ENCODE results near the gene PLCB1.
"Not testable (repeated sequence)": the region's sequence is repeated elsewhere in the genome, so short reads cannot be mapped to it uniquely, and the experiment has no call there.

Gene PLCB1

DNA sequence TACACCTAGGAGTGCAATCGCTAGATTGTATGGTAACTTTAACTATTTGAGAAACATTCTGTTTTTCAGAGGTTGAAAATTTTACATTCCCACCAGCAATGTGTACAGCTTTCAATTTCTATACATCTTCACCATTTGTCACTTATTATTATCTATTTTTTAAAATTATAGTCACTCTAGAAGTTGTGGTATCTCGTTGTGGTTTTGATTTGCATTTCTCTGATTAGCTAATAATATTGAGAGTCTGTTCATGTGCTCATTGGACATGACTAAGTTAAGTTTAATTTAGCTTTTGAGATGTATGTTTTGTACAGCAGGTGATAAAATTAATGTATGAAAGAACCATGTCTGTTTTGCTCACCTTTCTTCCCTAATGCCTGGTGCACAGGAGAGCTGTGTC, 34.8 kb upstream of the PLCB1 start:
- no peak overlapping the region for H3K4me3 ChIP-seq (ENCODE audit: low read depth, low read length)
- in situ Hi-C loops (cut with HindIII; ENCODE audit: low sequenced_read_pairs): no loop called here
- no peak for DNase-seq (ENCODE audit: low read depth, low spot score)
- TF ChIP-seq, protein P1, sequence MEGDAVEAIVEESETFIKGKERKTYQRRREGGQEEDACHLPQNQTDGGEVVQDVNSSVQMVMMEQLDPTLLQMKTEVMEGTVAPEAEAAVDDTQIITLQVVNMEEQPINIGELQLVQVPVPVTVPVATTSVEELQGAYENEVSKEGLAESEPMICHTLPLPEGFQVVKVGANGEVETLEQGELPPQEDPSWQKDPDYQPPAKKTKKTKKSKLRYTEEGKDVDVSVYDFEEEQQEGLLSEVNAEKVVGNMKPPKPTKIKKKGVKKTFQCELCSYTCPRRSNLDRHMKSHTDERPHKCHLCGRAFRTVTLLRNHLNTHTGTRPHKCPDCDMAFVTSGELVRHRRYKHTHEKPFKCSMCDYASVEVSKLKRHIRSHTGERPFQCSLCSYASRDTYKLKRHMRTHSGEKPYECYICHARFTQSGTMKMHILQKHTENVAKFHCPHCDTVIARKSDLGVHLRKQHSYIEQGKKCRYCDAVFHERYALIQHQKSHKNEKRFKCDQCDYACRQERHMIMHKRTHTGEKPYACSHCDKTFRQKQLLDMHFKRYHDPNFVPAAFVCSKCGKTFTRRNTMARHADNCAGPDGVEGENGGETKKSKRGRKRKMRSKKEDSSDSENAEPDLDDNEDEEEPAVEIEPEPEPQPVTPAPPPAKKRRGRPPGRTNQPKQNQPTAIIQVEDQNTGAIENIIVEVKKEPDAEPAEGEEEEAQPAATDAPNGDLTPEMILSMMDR (IDR thresholded peaks at IDR 0.05; ENCODE audit: low read depth, low read length): no peak

GRCh38 chr20:8104252-8104651, 27.8 kb upstream of the PLCB1 start:
- in situ Hi-C loops (cut with HindIII; ENCODE audit: low sequenced_read_pairs): no loop called here
- no peak overlapping the region for H3K4me3 ChIP-seq (ENCODE audit: low read depth, low read length)
- no peak for DNase-seq (ENCODE audit: low read depth, low spot score)
- TF ChIP-seq, protein P1 (IDR thresholded peaks at IDR 0.05; ENCODE audit: low read depth, low read length): no peak

DNA sequence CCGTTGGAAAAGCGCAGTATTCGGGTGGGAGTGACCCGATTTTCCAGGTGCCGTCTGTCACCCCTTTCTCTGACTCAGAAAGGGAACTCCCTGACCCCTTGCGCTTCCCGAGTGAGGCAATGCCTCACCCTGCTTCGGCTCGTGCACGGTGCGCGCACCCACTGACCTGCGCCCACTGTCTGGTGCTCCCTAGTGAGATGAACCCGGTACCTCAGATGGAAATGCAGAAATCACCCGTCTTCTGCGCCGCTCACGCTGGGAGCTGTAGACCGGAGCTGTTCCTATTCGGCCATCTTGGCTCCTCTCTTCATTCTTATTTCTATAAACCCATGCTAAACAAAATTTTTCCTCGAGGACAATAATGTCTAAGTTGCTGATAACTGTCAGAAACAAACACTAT, 17.5 kb upstream of the PLCB1 start:
- H3K4me3 ChIP-seq (ENCODE audit: low read depth, low read length); DNase-seq (ENCODE audit: low read depth, low spot score); in situ Hi-C loops (cut with HindIII; ENCODE audit: low sequenced_read_pairs): not testable (repeated sequence)

DNA sequence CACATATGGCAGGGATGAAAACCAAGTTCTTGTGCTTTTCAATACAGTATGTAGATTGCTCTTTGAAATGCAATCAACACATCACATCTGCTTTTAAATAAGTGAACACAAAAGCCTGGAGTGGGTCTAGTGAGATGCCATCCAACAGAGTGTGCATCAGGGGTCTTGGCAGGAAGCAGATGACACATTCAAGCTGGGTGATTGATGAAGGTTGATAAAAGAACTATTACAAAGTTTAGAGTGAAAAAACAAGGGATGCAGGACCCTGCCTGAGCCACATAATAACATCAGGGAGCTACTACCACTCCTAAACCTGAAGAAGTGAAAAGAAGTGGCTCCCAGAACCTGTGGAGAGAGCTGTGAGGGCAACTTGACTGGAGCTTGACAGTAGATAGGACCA, 16.6 kb upstream of the PLCB1 start:
- in situ Hi-C loops (cut with HindIII; ENCODE audit: low sequenced_read_pairs): no loop called here
- no peak overlapping the region for H3K4me3 ChIP-seq (ENCODE audit: low read depth, low read length)
- no peak for DNase-seq (ENCODE audit: low read depth, low spot score)
- TF ChIP-seq, protein P1 (IDR thresholded peaks at IDR 0.05; ENCODE audit: low read depth, low read length): no peak

DNA sequence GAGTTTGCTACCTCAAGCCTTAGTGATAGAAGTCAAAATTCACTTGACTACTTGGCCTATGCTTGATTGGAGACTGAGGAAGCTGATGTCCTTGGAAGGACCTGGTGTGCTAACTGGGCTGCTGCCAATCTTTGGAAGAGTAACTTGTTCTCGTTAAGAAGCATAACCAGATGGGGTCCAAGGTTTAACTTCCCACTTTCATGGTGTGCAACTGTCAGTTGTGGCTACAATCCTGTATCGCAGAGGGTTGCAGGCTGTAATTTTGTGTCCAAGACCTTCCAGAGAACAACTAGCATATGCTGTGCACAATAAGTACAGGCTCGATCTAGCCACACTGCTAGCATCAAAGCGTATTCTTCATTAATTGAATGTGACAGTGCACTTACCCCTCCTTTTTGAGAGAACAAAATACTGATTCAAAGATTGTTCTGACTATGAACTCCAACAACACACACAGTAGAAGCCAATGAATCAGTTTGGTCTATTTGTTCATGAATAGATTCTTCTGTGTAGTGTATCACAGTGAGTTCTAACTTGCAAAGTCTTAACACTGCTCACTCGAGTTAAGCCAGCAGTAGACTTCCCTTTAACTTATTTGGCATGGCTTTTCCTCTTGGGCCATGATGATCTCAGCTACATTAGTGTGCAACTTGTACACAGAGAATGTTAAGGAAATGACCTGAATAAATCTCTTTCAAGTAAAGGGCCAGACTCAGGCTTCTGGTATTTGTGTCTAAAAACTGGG, 15.8 kb upstream of the PLCB1 start:
- no peak overlapping the region for H3K4me3 ChIP-seq (ENCODE audit: low read depth, low read length)
- in situ Hi-C loops (cut with HindIII; ENCODE audit: low sequenced_read_pairs): no loop called here
- TF ChIP-seq, protein P1 (IDR thresholded peaks at IDR 0.05; ENCODE audit: low read depth, low read length): no peak
- DNase-seq (ENCODE audit: low read depth, low spot score): peak; percentile 46

DNA sequence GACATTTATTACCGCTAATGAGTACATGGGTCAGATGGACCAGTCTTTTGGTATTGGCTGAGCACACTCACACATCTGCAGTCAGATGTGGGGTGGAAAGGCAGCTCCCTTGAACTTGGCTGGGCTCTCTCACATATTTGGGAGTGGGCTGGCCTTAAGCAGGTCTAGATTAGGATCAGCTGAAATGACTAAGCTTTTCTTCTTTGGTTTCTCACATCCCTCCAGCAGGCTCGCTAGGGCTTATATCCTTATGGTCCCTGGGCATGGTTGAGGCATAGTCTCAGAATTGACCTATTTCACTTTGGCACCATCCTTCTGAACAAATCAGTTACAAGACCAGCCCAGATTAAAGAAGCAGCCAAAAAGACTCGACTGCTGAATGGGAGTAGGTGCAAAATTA, 14.4 kb upstream of the PLCB1 start:
- no peak for DNase-seq (ENCODE audit: low read depth, low spot score)
- in situ Hi-C loops (cut with HindIII; ENCODE audit: low sequenced_read_pairs): no loop called here
- TF ChIP-seq, protein P1 (IDR thresholded peaks at IDR 0.05; ENCODE audit: low read depth, low read length): no peak
- H3K4me3 ChIP-seq (ENCODE audit: low read depth, low read length): no peak overlapping the region

GRCh38 chr20:8118039-8118438, 14.0 kb upstream of the PLCB1 start:
- in situ Hi-C loops (cut with HindIII; ENCODE audit: low sequenced_read_pairs): no loop called here
- no peak overlapping the region for H3K4me3 ChIP-seq (ENCODE audit: low read depth, low read length)
- no peak for DNase-seq (ENCODE audit: low read depth, low spot score)
- TF ChIP-seq, protein P1 (IDR thresholded peaks at IDR 0.05; ENCODE audit: low read depth, low read length): no peak

All from astrocyte of the spinal cord (primary cell).